Liver (tissue), 9 donors: ENCODE results near the gene SULT1A2. TPM values are rescaled to one million over a fixed set of nuclear protein-coding genes. Genes with fewer than 3 reads are reported as not detected.

Source experiments
- DNase-seq: peaks from one replicate; pipeline ENCODE4 v3.0.0-alpha.2; 2017; ENCODE audit warnings: low spot score
- H3K27ac ChIP-seq, 2 donors: one replicate each; pipeline ENCODE4 v1.7.0; 2013; ENCODE audit warnings: inconsistent platforms in 2 of 2, low read length in 2 of 2, control low read depth in 1 of 2, low read depth in 1 of 2, mild to moderate bottlenecking in 1 of 2
- H3K27me3 ChIP-seq, 4 donors: one replicate each; pipeline versions ENCODE4 v1.6.1 to v1.7.0; 2013; ENCODE audit warnings: low read length in 3 of 4, inconsistent platforms in 1 of 4, mild to moderate bottlenecking in 1 of 4, moderate library complexity in 1 of 4; ENCODE audit not compliant: control insufficient read depth in 4 of 4, insufficient read depth in 4 of 4
- H3K36me3 ChIP-seq, 4 donors: one replicate each; pipeline versions ENCODE4 v1.6.1 to v1.7.0; 2013; ENCODE audit warnings: low read length in 3 of 4, mild to moderate bottlenecking in 3 of 4, low read depth in 1 of 4, moderate library complexity in 1 of 4; ENCODE audit not compliant: control insufficient read depth in 4 of 4, insufficient read depth in 3 of 4
- H3K4me1 ChIP-seq, 4 donors: one replicate each; pipeline versions ENCODE4 v1.6.1 to v1.7.0; 2013; ENCODE audit warnings: low read length in 3 of 4, mild to moderate bottlenecking in 3 of 4, moderate library complexity in 1 of 4; ENCODE audit not compliant: control insufficient read depth in 4 of 4, insufficient read depth in 4 of 4
- H3K4me3 ChIP-seq, 3 donors: one replicate each; pipeline versions ENCODE4 v1.6.1 to v1.7.0; 2013; ENCODE audit warnings: low read length in 3 of 3, control low read depth in 1 of 3, low read depth in 1 of 3, mild to moderate bottlenecking in 1 of 3
- H3K9ac ChIP-seq, 2 donors: one replicate each; pipeline ENCODE4 v1.7.0; 2013; ENCODE audit warnings: low read length in 2 of 2, mild to moderate bottlenecking in 2 of 2, moderate library complexity in 2 of 2, control low read depth in 1 of 2, low read depth in 1 of 2
- H3K9me3 ChIP-seq, 4 donors: one replicate each; pipeline versions ENCODE4 v1.6.1 to v1.7.0; 2013; ENCODE audit warnings: low read length in 3 of 4; ENCODE audit not compliant: control insufficient read depth in 4 of 4
- EGR1 ChIP-seq, 2 donors: IDR thresholded peaks; 2 replicates each; pipeline ENCODE4 v1.6.1; 2016 to 2018; ENCODE audit warnings: antibody characterized with exemption in 2 of 2, low read depth in 2 of 2
- FOXA1 ChIP-seq: IDR thresholded peaks from 2 replicates; pipeline ENCODE4 v1.6.1; 2016; ENCODE audit warnings: antibody characterized with exemption
- FOXA2 ChIP-seq: IDR thresholded peaks from 2 replicates; pipeline ENCODE4 v1.6.1; 2016; ENCODE audit warnings: antibody characterized with exemption
- GABPA ChIP-seq, 2 donors: IDR thresholded peaks in 1 of 2; conservative IDR thresholded peaks in 1 of 2; 2 replicates each; pipeline ENCODE4 v1.6.1; 2016; ENCODE audit warnings: antibody characterized with exemption in 2 of 2, mild to moderate bottlenecking in 1 of 2, moderate library complexity in 1 of 2
- HNF4A ChIP-seq, 2 donors: conservative IDR thresholded peaks; 2 replicates each; pipeline ENCODE4 v1.6.1; 2016; ENCODE audit warnings: antibody characterized with exemption in 2 of 2, mild to moderate bottlenecking in 2 of 2
- HNF4G ChIP-seq: IDR thresholded peaks from 2 replicates; pipeline ENCODE4 v1.6.1; 2016; ENCODE audit warnings: antibody characterized with exemption
- NR2F2 ChIP-seq: IDR thresholded peaks from 2 replicates; pipeline ENCODE4 v1.6.1; 2016; ENCODE audit warnings: antibody characterized with exemption
- RAD21 ChIP-seq, 2 donors: IDR thresholded peaks; 2 replicates each; pipeline ENCODE4 v1.6.1; 2016; ENCODE audit warnings: antibody characterized with exemption in 2 of 2, mild to moderate bottlenecking in 2 of 2
- RXRA ChIP-seq, 2 donors: IDR thresholded peaks; 2 replicates each; pipeline ENCODE4 v1.6.1; 2017 to 2018; ENCODE audit warnings: antibody characterized with exemption in 2 of 2, mild to moderate bottlenecking in 1 of 2
- SP1 ChIP-seq: IDR thresholded peaks from 2 replicates; pipeline ENCODE4 v1.6.1; 2018; ENCODE audit warnings: antibody characterized with exemption, mild to moderate bottlenecking
- TAF1 ChIP-seq: conservative IDR thresholded peaks from 2 replicates; pipeline ENCODE4 v1.6.1; 2016; ENCODE audit warnings: antibody characterized with exemption, mild to moderate bottlenecking
- YY1 ChIP-seq: IDR thresholded peaks from 2 replicates; pipeline ENCODE4 v1.6.1; 2016; ENCODE audit warnings: antibody characterized with exemption, mild to moderate bottlenecking
- WGBS: extraction: QIAGEN DNeasy Blood & Tissue Kit; methylation state at CpG from one replicate; pipeline ENCODE4 v1.1.7; 2013; 5-methylcytosine and 5-hydroxymethylcytosine counted together
- polyA plus RNA-seq, 2 donors: library from polyadenylated mRNA; stranded (reverse) in 1 of 2; unstranded in 1 of 2; fragments of 200-250 nt in 1 of 2; fragments of >200 nt in 1 of 2; fragmentation: Nextera tagmentation in 1 of 2; extraction: Ambion mirVana in 1 of 2; gene quantifications; one replicate each; pipeline versions ENCODE4 v1.2.1 to v1.2.3, GENCODE V29; 2013 to 2015
- total RNA-seq, 2 donors: library from RNA; depleted of rRNA; stranded (reverse); fragments of >200 nt; gene quantifications; one replicate each; pipeline ENCODE4 v1.2.3, GENCODE V29; 2014
- TF ChIP-seq, protein P1 (sequence below): IDR thresholded peaks from 2 replicates; pipeline ENCODE4 v1.6.1; 2016; ENCODE audit warnings: antibody characterized with exemption, mild to moderate bottlenecking
- TF ChIP-seq, protein P2 (sequence below): IDR thresholded peaks from 2 replicates; pipeline ENCODE4 v1.6.1; 2016; ENCODE audit warnings: antibody characterized with exemption
- TF ChIP-seq, protein P3 (sequence below): fragments of 150-350 bp; IDR thresholded peaks from 2 replicates; pipeline ENCODE4 v1.5.1; 2017; ENCODE audit warnings: improper control_type of control experiment, low read depth, low read length; ENCODE audit not compliant: missing input control
- TF ChIP-seq, protein P4 (sequence below): IDR thresholded peaks from 2 replicates; pipeline ENCODE4 v1.6.1; 2016; ENCODE audit warnings: antibody characterized with exemption
- donor health status: healthy.
- donor health status: healthy.
- donor health status: healthy.
- donor health status: healthy.
- donor health status: healthy.

The SULT1A2 gene
- total and polyA plus RNA-seq, 4 donors = 1.6 to 29.4 (median 14.9) TPM

DNA sequence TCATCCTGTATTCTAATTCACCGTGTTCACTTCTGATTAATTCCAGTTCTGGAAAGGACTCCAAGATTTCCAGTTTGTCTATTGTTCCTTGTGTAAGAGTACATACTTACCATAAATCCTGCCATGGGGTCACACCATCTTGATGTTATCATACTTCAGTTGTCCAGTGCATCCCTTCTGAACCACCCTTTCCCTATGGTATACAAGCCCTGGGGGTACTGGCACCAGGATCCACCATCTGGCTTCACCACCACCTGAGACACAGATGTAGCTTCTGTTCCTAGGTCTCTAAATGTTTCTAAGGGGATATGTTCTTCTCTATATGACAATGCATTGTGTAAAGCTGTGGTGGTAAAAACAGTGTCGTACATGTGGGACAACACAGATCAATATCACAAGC is 21.9 kb downstream of the SULT1A2 start:
- Histone ChIP-seq H3K9me3 (no peaks in the 10 kb centered on the region), H3K4me1 (peaks cover 0 to 6% (median 0%) of the 10 kb centered on the region in 4 donors), H3K9ac (no peak overlapping the region), H3K4me3 (no peak overlapping the region), H3K27me3 (no peaks in the 10 kb centered on the region), H3K27ac (no peak overlapping the region), H3K36me3 (no peaks in the 10 kb centered on the region)
- DNase-seq = no peak
- whole genome bisulfite sequencing = 97% methylated on average over 2 of the region's 2 CpGs
- TF ChIP-seq, protein P1, sequence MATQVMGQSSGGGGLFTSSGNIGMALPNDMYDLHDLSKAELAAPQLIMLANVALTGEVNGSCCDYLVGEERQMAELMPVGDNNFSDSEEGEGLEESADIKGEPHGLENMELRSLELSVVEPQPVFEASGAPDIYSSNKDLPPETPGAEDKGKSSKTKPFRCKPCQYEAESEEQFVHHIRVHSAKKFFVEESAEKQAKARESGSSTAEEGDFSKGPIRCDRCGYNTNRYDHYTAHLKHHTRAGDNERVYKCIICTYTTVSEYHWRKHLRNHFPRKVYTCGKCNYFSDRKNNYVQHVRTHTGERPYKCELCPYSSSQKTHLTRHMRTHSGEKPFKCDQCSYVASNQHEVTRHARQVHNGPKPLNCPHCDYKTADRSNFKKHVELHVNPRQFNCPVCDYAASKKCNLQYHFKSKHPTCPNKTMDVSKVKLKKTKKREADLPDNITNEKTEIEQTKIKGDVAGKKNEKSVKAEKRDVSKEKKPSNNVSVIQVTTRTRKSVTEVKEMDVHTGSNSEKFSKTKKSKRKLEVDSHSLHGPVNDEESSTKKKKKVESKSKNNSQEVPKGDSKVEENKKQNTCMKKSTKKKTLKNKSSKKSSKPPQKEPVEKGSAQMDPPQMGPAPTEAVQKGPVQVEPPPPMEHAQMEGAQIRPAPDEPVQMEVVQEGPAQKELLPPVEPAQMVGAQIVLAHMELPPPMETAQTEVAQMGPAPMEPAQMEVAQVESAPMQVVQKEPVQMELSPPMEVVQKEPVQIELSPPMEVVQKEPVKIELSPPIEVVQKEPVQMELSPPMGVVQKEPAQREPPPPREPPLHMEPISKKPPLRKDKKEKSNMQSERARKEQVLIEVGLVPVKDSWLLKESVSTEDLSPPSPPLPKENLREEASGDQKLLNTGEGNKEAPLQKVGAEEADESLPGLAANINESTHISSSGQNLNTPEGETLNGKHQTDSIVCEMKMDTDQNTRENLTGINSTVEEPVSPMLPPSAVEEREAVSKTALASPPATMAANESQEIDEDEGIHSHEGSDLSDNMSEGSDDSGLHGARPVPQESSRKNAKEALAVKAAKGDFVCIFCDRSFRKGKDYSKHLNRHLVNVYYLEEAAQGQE = no peak
- TF ChIP-seq HNF4G (no peak), GABPA (IDR thresholded peaks at IDR 0.05 in 1 of 2, conservative IDR thresholded peaks at IDR 0.05 in 1 of 2) (no peak), TAF1 (no peak), EGR1 (IDR thresholded peaks at IDR 0.05; ENCODE audit: low read depth in 2 of 2) (no peak), SP1 (no peak), FOXA1 (no peak)

DNA sequence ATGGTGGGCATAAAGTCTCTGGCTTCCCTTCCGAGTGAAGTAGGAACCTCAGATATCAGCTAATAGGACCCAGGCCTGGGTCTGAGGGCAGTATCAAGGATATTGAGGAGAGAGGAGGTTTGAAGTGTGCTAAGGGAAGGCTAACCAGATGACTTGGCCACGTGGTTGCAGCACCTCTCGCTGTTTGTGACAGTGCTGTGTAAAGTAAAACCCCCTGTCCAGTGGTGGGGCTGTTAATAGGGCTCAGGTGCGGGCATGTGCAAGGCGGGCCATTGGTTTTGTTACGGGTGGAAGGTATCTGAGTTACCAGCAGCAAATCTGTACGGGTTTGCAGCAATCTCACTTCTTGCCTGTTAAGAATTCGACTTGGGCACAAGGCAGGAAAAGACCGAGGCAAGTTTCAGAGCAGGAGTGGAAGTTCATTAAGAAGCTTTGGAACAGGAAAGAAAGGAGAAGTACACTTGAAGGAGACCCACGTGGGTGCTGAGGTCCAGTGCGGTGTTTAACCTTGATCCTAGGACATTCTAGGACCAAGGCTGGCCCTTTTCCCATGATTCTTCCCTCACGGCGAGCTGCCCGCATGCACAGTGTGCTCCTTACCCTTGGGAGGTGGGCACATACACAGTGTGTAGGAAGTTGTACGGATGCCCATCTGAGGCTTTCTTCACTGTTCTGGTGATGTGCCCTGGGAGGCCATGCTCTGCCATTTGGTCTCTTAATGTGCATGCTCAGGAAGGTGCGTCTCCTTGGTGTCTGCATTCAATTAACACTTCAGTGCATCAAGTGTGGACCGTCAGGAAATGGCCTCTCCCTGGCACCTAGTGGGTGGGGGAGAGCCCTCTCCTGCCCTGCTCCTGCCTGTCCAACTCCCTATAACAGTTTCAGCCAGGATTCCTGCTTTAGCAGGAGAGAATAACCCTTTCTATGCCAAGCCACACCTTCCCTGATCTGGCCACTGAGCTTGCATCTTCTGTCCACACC is 22.8 kb downstream of the SULT1A2 start:
- Histone ChIP-seq H3K4me1 (peaks cover 0 to 6% (median 0%) of the 10 kb centered on the region in 4 donors), H3K9me3 (no peaks in the 10 kb centered on the region), H3K36me3 (no peaks in the 10 kb centered on the region), H3K27me3 (no peaks in the 10 kb centered on the region), H3K9ac (no peak overlapping the region), H3K27ac (no peak overlapping the region), H3K4me3 (no peak overlapping the region)
- 84% methylated on average over 17 of the region's 17 CpGs for WGBS
- DNase-seq = no peak
- TF ChIP-seq HNF4A (conservative IDR thresholded peaks at IDR 0.05) = no peak
- TF ChIP-seq RAD21 (IDR thresholded peaks at IDR 0.05) = no peak

DNA sequence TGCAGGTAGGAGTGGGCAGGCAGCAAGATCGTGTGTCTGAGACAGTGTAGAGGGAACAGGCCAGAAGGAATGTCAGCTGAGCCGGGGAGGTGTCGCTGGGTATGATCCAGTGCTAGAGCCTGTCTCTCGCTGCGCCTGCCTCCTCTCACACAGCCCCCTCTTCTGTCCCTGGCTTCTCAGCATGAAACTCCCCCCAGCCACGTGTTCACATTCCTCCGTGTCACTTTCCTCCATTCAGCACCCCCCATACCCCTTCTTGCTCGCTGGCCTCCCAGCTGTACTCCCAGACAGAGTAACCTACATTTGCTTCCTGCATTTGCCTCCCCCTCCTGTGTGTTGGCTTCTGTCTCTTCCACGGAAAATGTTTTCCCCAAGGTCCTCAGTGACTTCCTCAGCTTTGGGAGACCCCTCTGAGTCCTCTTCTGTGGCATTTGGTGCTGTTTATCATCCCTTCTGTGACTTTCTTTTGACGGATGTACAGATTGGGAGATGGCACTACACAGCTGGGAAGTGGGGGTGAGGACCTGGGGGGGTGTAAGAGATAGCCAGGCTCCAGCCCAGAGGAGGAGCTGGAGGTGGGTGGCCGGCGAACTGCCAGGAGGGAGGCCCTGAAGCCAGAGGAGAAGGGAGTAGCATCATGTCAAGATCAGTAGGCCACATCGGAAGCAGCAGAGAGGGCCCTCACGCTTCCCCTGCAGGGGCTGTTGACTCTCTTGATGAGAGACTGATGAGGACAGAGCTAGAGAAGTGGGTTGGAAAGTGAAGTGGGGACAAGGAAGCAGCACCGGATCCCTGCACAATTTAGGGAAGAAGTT is 23.9 kb downstream of the SULT1A2 start:
- H3K9me3 ChIP-seq = no peaks in the 10 kb centered on the region
- peaks cover 0 to 6% (median 0%) of the 10 kb centered on the region in 4 donors for H3K4me1 ChIP-seq
- H3K27ac ChIP-seq = no peak overlapping the region
- H3K36me3 ChIP-seq = no peaks in the 10 kb centered on the region
- no peak overlapping the region for H3K9ac ChIP-seq
- H3K4me3 ChIP-seq = no peak overlapping the region
- DNase-seq = no peak
- 82% methylated on average over 15 of the region's 15 CpGs for WGBS
- no peaks in the 10 kb centered on the region for H3K27me3 ChIP-seq
- no peak for TF ChIP-seq YY1
- TF ChIP-seq, protein P2, sequence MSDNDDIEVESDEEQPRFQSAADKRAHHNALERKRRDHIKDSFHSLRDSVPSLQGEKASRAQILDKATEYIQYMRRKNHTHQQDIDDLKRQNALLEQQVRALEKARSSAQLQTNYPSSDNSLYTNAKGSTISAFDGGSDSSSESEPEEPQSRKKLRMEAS = no peak
- no peak for TF ChIP-seq EGR1 (IDR thresholded peaks at IDR 0.05; ENCODE audit: low read depth in 2 of 2)
- TF ChIP-seq TAF1 = no peak
- TF ChIP-seq, protein P3, sequence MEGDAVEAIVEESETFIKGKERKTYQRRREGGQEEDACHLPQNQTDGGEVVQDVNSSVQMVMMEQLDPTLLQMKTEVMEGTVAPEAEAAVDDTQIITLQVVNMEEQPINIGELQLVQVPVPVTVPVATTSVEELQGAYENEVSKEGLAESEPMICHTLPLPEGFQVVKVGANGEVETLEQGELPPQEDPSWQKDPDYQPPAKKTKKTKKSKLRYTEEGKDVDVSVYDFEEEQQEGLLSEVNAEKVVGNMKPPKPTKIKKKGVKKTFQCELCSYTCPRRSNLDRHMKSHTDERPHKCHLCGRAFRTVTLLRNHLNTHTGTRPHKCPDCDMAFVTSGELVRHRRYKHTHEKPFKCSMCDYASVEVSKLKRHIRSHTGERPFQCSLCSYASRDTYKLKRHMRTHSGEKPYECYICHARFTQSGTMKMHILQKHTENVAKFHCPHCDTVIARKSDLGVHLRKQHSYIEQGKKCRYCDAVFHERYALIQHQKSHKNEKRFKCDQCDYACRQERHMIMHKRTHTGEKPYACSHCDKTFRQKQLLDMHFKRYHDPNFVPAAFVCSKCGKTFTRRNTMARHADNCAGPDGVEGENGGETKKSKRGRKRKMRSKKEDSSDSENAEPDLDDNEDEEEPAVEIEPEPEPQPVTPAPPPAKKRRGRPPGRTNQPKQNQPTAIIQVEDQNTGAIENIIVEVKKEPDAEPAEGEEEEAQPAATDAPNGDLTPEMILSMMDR = no peak
- TF ChIP-seq NR2F2 = no peak
- TF ChIP-seq, protein P4, sequence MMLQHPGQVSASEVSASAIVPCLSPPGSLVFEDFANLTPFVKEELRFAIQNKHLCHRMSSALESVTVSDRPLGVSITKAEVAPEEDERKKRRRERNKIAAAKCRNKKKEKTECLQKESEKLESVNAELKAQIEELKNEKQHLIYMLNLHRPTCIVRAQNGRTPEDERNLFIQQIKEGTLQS = no peak
- no peak for TF ChIP-seq HNF4G
- TF ChIP-seq RXRA (IDR thresholded peaks at IDR 0.05) = no peak
- TF ChIP-seq, protein P1 = no peak
- no peak for TF ChIP-seq FOXA2
